DOHH2 (cell line): ENCODE results near the gene KCNMA1.
"Not testable (repeated sequence)": the region's sequence is repeated elsewhere in the genome, so short reads cannot be mapped to it uniquely, and the experiment has no call there.

Experiments used
- H3F3A ChIP-seq: fragments of 200-600 bp; sonication (generic), shearing (Covaris generic); 2 replicates; pipeline ENCODE4 v1.6.0; 2016; ENCODE audit warnings: antibody characterized with exemption, mild to moderate bottlenecking; ENCODE audit not compliant: control insufficient read depth, insufficient read depth
- H3K27ac ChIP-seq: fragments of 200-600 bp; sonication (generic); 2 replicates; pipeline ENCODE4 v1.5.1; 2014; ENCODE audit warnings: low read depth, mild to moderate bottlenecking, low read length, moderate library complexity
- H3K27me3 ChIP-seq: fragments of 200-600 bp; sonication (generic); 2 replicates; pipeline ENCODE4 v1.6.1; 2014; ENCODE audit warnings: mild to moderate bottlenecking, low read length, mixed read lengths; ENCODE audit not compliant: control insufficient read depth
- H3K36me3 ChIP-seq: fragments of 200-600 bp; sonication (generic); 2 replicates; pipeline ENCODE4 v1.6.1; 2014; ENCODE audit warnings: mild to moderate bottlenecking, low read length, moderate library complexity, mixed read lengths; ENCODE audit not compliant: control insufficient read depth
- H3K4me1 ChIP-seq: fragments of 200-600 bp; sonication (generic); 2 replicates; pipeline ENCODE4 v1.6.1; 2014; ENCODE audit warnings: mild to moderate bottlenecking, low read length, mixed read lengths; ENCODE audit not compliant: control insufficient read depth
- H3K4me2 ChIP-seq: fragments of 200-600 bp; sonication (generic); 2 replicates; pipeline ENCODE4 v1.6.0; 2014; ENCODE audit warnings: mild to moderate bottlenecking, low read length, moderate library complexity
- H3K4me3 ChIP-seq: fragments of 200-600 bp; sonication (generic); 2 replicates; pipeline ENCODE4 v1.5.1; 2014; ENCODE audit warnings: mild to moderate bottlenecking, low read length, mixed read lengths
- H3K79me2 ChIP-seq: fragments of 200-600 bp; sonication (generic); 2 replicates; pipeline ENCODE4 v1.6.1; 2014; ENCODE audit warnings: mild to moderate bottlenecking, low read length, mixed read lengths; ENCODE audit not compliant: control insufficient read depth
- H3K9me2 ChIP-seq: fragments of 200-600 bp; sonication (generic); replicated peaks from 2 replicates; pipeline ENCODE4 v1.6.1; 2014; ENCODE audit warnings: mild to moderate bottlenecking, low read length, mixed read lengths; ENCODE audit not compliant: control insufficient read depth
- H3K9me3 ChIP-seq: fragments of 200-600 bp; sonication (generic); 2 replicates; pipeline ENCODE4 v1.6.1; 2014; ENCODE audit warnings: antibody characterized with exemption, low read length, mixed read lengths; ENCODE audit not compliant: control insufficient read depth, insufficient read depth
- H4K20me1 ChIP-seq: fragments of 200-600 bp; sonication (generic); 2 replicates; pipeline ENCODE4 v1.6.0; 2014; ENCODE audit warnings: low read depth, mild to moderate bottlenecking, antibody characterized with exemption, low read length, moderate library complexity; ENCODE audit not compliant: control insufficient read depth, insufficient read depth
- CTCF ChIP-seq: fragments of 200-600 bp; sonication (generic); IDR thresholded peaks from one replicate; pipeline ENCODE4 v1.5.1; 2014; ENCODE audit warnings: antibody characterized with exemption, mild to moderate bottlenecking, low read depth, low read length; ENCODE audit not compliant: poor library complexity, severe bottlenecking
- EZH2phosphoT487 ChIP-seq: fragments of 200-600 bp; sonication (generic); IDR thresholded peaks from 2 replicates; pipeline ENCODE4 v1.6.1; 2017; ENCODE audit warnings: borderline replicate concordance, mild to moderate bottlenecking, antibody characterized with exemption, low read length, moderate library complexity, mixed read lengths

Gene KCNMA1

GRCh38 chr10:77685432-77685831 lies 47.8 kb upstream of the KCNMA1 start:
- no peaks in the 10 kb centered on the region for H3K4me1 ChIP-seq
- no peaks in the 10 kb centered on the region for H3F3A ChIP-seq
- no peaks in the 10 kb centered on the region for H3K79me2 ChIP-seq
- no peak overlapping the region for H3K4me3 ChIP-seq
- H4K20me1 ChIP-seq: no peaks in the 10 kb centered on the region
- no peak overlapping the region for H3K4me2 ChIP-seq
- H3K27me3 ChIP-seq: peaks cover 50% of the 10 kb centered on the region
- no peaks in the 10 kb centered on the region for H3K36me3 ChIP-seq
- H3K9me2 ChIP-seq: no peaks in the 10 kb centered on the region
- TF ChIP-seq EZH2phosphoT487 (no peak), CTCF (no peak)
- H3K9me3 ChIP-seq: no peaks in the 10 kb centered on the region
- no peak overlapping the region for H3K27ac ChIP-seq

GRCh38 chr10:77683088-77683432 lies 45.5 kb upstream of the KCNMA1 start:
- peaks cover 49% of the 10 kb centered on the region for H3K27me3 ChIP-seq
- H3K9me2 ChIP-seq, H3K79me2 ChIP-seq, H3F3A ChIP-seq, H3K4me1 ChIP-seq, H4K20me1 ChIP-seq, H3K36me3 ChIP-seq, H3K27ac ChIP-seq, H3K9me3 ChIP-seq, H3K4me3 ChIP-seq, H3K4me2 ChIP-seq: not testable (repeated sequence)

DNA sequence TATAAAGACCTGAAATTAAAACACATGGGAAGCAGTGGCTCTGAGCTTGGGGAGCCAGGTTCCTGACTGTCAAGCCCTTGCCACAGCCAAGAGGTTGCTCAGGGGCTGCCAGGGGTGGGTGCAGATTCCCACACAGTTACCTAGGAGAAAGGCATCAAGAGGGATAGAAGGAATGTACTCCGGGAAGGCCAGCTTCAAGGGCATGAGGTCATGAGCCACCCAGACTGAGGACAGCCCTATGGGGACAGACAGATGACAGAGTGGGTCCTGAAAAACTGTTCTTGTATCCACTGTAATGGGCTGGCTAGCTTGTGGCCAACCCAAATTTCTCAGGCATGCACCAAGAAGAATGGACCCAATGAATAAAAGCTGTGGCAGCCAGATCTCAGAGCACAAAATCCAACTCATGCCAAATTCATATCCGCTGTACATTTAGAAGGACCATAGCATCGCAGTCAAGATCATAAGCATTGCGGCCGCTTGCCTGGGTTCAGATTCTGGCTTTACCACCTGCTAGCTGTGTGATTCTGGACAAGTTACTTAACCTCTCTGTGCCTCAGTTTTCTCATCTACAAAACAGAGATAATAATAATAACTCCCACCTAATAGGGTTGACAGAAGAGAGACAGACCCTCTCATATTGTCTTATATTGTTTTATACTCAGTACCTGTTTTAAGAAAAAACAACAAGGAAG lies 44.9 kb upstream of the KCNMA1 start:
- Histone ChIP-seq H3K79me2 (no peaks in the 10 kb centered on the region), H3K9me2 (no peaks in the 10 kb centered on the region), H3K4me3 (no peak overlapping the region), H3K27ac (no peak overlapping the region), H3K36me3 (no peaks in the 10 kb centered on the region), H3F3A (no peaks in the 10 kb centered on the region), H3K27me3 (peaks cover 45% of the 10 kb centered on the region), H3K9me3 (no peaks in the 10 kb centered on the region), H3K4me2 (no peak overlapping the region), H3K4me1 (no peaks in the 10 kb centered on the region), H4K20me1 (no peaks in the 10 kb centered on the region)
- TF ChIP-seq CTCF (no peak), EZH2phosphoT487 (no peak)

DNA sequence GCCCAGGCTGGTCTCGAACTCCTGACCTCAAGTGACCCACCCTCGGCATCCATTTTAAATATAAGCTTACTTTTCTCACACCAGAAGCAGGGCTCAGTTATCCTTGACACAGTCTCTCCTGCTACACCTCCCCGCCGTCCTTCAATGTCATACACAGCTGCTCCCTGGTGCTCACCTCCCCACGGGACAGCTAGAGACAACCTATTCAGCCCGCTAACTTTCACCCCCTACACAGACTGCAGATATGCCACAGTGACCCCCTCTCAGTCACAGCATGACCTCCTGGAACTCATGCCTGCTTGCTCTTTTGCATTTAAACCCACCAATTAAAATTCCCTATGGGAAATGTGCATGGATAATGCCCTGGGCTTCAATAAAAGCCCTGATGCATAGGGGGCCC lies 44.2 kb upstream of the KCNMA1 start:
- H3K9me2 ChIP-seq: no peaks in the 10 kb centered on the region
- H3K36me3 ChIP-seq: no peaks in the 10 kb centered on the region
- TF ChIP-seq EZH2phosphoT487: no peak
- TF ChIP-seq CTCF: no peak
- no peaks in the 10 kb centered on the region for H3K9me3 ChIP-seq
- H3K79me2 ChIP-seq: no peaks in the 10 kb centered on the region
- H3K4me3 ChIP-seq: no peak overlapping the region
- H3K27ac ChIP-seq: no peak overlapping the region
- peaks cover 38% of the 10 kb centered on the region for H3K27me3 ChIP-seq
- no peak overlapping the region for H3K4me2 ChIP-seq
- no peaks in the 10 kb centered on the region for H4K20me1 ChIP-seq
- no peaks in the 10 kb centered on the region for H3F3A ChIP-seq
- H3K4me1 ChIP-seq: no peaks in the 10 kb centered on the region
